Measurements from ENCODE around the gene ZNF157. TPM values are rescaled to one million over a fixed set of nuclear protein-coding genes. Genes with fewer than 3 reads are reported as not detected.
A peak's percentile ranks its signal among the peaks of the same experiment; 100 is the strongest.

The ZNF157 gene
- polyA plus RNA-seq, 2 of the 4 experiments (the other 2 are of a cell fraction): 0.05 to 0.06 TPM

DNA sequence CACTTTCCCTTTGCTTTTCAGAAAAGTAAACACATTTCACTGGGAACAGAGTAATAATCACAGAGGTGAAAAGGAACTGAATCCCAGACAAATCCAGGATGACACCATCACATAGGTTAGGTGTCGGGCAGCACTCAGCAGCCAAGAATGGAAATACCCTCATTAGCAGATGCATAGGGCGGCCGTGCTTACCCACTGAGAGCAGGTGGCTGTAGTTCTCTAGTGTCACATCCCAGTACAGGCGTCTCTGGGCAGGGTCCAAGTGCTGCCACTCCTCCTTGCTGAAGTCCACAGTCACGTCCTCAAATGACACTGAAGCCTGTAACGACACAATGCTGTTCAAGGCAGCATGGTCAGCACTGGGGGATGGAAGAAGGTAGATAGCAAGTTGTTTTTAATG lies 85.7 kb downstream of the ZNF157 start:
- peaks cover 2% of the 10 kb centered on the region; the same call in 2 of the 3 replicates for H3K9me3 ChIP-seq
- DNase-seq (ENCODE audit: low read depth in 1 of 2, low spot score in 1 of 2) (no peak), ATAC-seq (no peak), FAIRE-seq (peak; percentile 46)
- no peak overlapping the region for H3K4me3 ChIP-seq
- 88% methylated on average over 6 of the region's 6 CpGs for WGBS (ENCODE audit: missing lambda C conversion rate)
- H3K4me2 ChIP-seq: no peak overlapping the region
- no peak for TF ChIP-seq PBX3 (IDR thresholded peaks at IDR 0.05)
- TF ChIP-seq ZNF302 (CRISPR knock-in tag; IDR thresholded peaks at IDR 0.05): no peak
- H3K27ac ChIP-seq: no peak overlapping the region
- ChIA-PET POLR2A (no interaction called here), CTCF (no interaction called here)
- H3K4me1 ChIP-seq: no peaks in the 10 kb centered on the region

DNA sequence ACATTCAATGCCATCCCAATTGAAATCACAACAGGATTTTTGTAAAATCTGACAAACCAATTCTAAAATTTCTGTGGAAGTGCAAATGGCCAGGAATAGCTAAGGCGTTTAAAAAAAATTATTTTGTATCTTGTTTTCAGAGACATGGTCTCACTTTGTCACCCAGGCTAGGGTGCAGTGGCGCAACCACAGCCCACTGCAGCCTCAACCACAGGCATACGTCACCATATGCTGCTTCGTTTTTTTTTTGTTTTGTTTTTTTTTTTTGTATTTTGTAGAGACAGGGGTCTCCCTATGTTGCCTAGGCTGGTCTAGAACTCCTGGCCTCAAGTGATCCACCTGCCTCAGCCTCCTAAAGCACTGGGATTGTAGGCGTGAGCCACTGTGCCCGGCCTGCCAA lies 88.2 kb downstream of the ZNF157 start:
- H3K4me3 ChIP-seq: no peak overlapping the region
- TF ChIP-seq, protein P1, sequence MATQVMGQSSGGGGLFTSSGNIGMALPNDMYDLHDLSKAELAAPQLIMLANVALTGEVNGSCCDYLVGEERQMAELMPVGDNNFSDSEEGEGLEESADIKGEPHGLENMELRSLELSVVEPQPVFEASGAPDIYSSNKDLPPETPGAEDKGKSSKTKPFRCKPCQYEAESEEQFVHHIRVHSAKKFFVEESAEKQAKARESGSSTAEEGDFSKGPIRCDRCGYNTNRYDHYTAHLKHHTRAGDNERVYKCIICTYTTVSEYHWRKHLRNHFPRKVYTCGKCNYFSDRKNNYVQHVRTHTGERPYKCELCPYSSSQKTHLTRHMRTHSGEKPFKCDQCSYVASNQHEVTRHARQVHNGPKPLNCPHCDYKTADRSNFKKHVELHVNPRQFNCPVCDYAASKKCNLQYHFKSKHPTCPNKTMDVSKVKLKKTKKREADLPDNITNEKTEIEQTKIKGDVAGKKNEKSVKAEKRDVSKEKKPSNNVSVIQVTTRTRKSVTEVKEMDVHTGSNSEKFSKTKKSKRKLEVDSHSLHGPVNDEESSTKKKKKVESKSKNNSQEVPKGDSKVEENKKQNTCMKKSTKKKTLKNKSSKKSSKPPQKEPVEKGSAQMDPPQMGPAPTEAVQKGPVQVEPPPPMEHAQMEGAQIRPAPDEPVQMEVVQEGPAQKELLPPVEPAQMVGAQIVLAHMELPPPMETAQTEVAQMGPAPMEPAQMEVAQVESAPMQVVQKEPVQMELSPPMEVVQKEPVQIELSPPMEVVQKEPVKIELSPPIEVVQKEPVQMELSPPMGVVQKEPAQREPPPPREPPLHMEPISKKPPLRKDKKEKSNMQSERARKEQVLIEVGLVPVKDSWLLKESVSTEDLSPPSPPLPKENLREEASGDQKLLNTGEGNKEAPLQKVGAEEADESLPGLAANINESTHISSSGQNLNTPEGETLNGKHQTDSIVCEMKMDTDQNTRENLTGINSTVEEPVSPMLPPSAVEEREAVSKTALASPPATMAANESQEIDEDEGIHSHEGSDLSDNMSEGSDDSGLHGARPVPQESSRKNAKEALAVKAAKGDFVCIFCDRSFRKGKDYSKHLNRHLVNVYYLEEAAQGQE (IDR thresholded peaks at IDR 0.05): no peak
- TF ChIP-seq CHD2 (IDR thresholded peaks at IDR 0.05; ENCODE audit: low read length, partially characterized antibody) (no peak), KDM5A (IDR thresholded peaks at IDR 0.05) (no peak), EP300 (IDR thresholded peaks at IDR 0.05) (no peak), PHF8 (IDR thresholded peaks at IDR 0.05; ENCODE audit: borderline replicate concordance, low read depth) (no peak), ESRRA (IDR thresholded peaks at IDR 0.05; ENCODE audit: borderline replicate concordance, low read length) (no peak), PBX3 (IDR thresholded peaks at IDR 0.05) (no peak)
- TF ChIP-seq, protein P2, sequence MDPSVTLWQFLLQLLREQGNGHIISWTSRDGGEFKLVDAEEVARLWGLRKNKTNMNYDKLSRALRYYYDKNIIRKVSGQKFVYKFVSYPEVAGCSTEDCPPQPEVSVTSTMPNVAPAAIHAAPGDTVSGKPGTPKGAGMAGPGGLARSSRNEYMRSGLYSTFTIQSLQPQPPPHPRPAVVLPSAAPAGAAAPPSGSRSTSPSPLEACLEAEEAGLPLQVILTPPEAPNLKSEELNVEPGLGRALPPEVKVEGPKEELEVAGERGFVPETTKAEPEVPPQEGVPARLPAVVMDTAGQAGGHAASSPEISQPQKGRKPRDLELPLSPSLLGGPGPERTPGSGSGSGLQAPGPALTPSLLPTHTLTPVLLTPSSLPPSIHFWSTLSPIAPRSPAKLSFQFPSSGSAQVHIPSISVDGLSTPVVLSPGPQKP (IDR thresholded peaks at IDR 0.05; ENCODE audit: low read depth, low read length): no peak
- no peaks in the 10 kb centered on the region for H3K4me1 ChIP-seq
- no peak overlapping the region for H3K27ac ChIP-seq
- WGBS (ENCODE audit: missing lambda C conversion rate): 90% methylated on average over 6 of the region's 6 CpGs
- ATAC-seq: no peak
- POLR2A ChIA-PET: no interaction called here
- no peak for FAIRE-seq
- no peak overlapping the region for H3K4me2 ChIP-seq
- H3K9me3 ChIP-seq: no peaks in the 10 kb centered on the region; the same call in 2 of the 3 replicates
- CTCF ChIA-PET: no interaction called here
- DNase-seq (ENCODE audit: low read depth in 1 of 2, low spot score in 1 of 2): no peak

DNA sequence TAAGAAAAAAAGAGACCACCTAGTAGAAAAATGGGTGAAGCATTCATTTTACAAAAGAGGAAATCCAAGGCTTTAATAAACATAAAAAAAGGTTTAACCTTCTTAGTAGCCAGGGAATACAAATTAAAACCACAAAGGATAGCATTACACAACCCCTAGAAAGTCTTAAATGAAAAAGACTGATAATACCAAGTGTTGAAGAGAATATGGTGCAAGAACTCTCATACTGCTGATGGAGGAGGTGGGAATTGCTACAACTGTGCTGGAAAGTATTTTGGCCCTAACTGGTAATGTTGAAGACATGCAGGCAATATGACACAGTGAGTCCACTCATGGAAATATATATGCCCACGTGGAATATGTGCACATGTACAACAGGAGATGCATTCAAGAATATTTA lies 90.2 kb downstream of the ZNF157 start:
- peak; percentile 18 for FAIRE-seq

More for the DNA sequence above, 90.2 kb downstream of the ZNF157 start:
- no peaks in the 10 kb centered on the region for H3K4me1 ChIP-seq
- DNase-seq (ENCODE audit: low read depth in 1 of 2, low spot score in 1 of 2): no peak
- no peak overlapping the region for H3K4me3 ChIP-seq
- 77% methylated on average over 1 of the region's 1 CpG for WGBS (ENCODE audit: missing lambda C conversion rate)
- H3K27ac ChIP-seq: no peak overlapping the region
- CTCF ChIA-PET: no interaction called here
- POLR2A ChIA-PET: no interaction called here
- no peak overlapping the region for H3K4me2 ChIP-seq
- H3K9me3 ChIP-seq: no peaks in the 10 kb centered on the region
- TF ChIP-seq MYC (IDR thresholded peaks at IDR 0.05; ENCODE audit: borderline replicate concordance, low read length): no peak
- no peak for TF ChIP-seq PHF8 (IDR thresholded peaks at IDR 0.05; ENCODE audit: borderline replicate concordance, low read depth)
- no peak for TF ChIP-seq HEYL (CRISPR knock-in tag; IDR thresholded peaks at IDR 0.05)
- no peak for TF ChIP-seq HOXB13 (CRISPR knock-in tag; IDR thresholded peaks at IDR 0.05; ENCODE audit: low read depth)
- no peak for TF ChIP-seq CBX2 (IDR thresholded peaks at IDR 0.05; ENCODE audit: borderline replicate concordance, low read depth)
- TF ChIP-seq CBX8 (IDR thresholded peaks at IDR 0.05): no peak
- TF ChIP-seq RCOR1 (IDR thresholded peaks at IDR 0.05; ENCODE audit: low read depth, low read length): no peak
- no peak for TF ChIP-seq EHF (CRISPR knock-in tag; IDR thresholded peaks at IDR 0.05)
- no peak for TF ChIP-seq SREBF2 (IDR thresholded peaks at IDR 0.05)
- TF ChIP-seq, protein P3, sequence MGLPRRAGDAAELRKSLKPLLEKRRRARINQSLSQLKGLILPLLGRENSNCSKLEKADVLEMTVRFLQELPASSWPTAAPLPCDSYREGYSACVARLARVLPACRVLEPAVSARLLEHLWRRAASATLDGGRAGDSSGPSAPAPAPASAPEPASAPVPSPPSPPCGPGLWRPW (IDR thresholded peaks at IDR 0.05): no peak
- no peak for TF ChIP-seq HMGXB4 (CRISPR knock-in tag; IDR thresholded peaks at IDR 0.05; ENCODE audit: borderline replicate concordance)
- TF ChIP-seq FOSB (CRISPR knock-in tag; IDR thresholded peaks at IDR 0.05): no peak
- no peak for TF ChIP-seq RNF2 (IDR thresholded peaks at IDR 0.05; ENCODE audit: borderline replicate concordance, low read depth)
- TF ChIP-seq NR3C1 (IDR thresholded peaks at IDR 0.05): no peak
- no peak for TF ChIP-seq FOSL2 (IDR thresholded peaks at IDR 0.05)
- TF ChIP-seq FOSL2 (CRISPR knock-in tag; IDR thresholded peaks at IDR 0.05): no peak
- ATAC-seq: no peak

Data from A549 (cell line).